ENCODE data around the gene EYS. TPM values are rescaled to one million over a fixed set of nuclear protein-coding genes. Genes with fewer than 3 reads are reported as not detected.
"Not testable (repeated sequence)": the region's sequence is repeated elsewhere in the genome, so short reads cannot be mapped to it uniquely, and the experiment has no call there.

EYS gene
- total RNA-seq, 3 donors from 2014 or later: 1.3 to 2.9 TPM; not detected in 1

GRCh38 chr6:63943826-63944225, 1763.2 kb downstream of the EYS start:
- Histone ChIP-seq H3K36me3 (no peaks in the 10 kb centered on the region), H3K9me3 (no peaks in the 10 kb centered on the region), H3K27ac (no peak overlapping the region), H3K4me3 (no peak overlapping the region), H3K27me3 (no peaks in the 10 kb centered on the region), H3K4me1 (no peaks in the 10 kb centered on the region)
- intact Hi-C loops (cut with DNase I; ENCODE audit: low total_unique reads): no loop called here
- TF ChIP-seq POLR2AphosphoS5 (IDR thresholded peaks at IDR 0.05) (no peak), CTCF (IDR thresholded peaks at IDR 0.05) (no peak), POLR2A (IDR thresholded peaks at IDR 0.05) (no peak)
- DNase-seq (ENCODE audit: low spot score in 2 of 2): no peak

- intact Hi-C loops (cut with DNase I; ENCODE audit: low total_unique reads): no loop called here
- no peaks in the 10 kb centered on the region for H3K27me3 ChIP-seq
- H3K4me1 ChIP-seq: no peaks in the 10 kb centered on the region
- DNase-seq (ENCODE audit: low spot score in 2 of 2): no peak
- H3K4me3 ChIP-seq: no peak overlapping the region
- H3K36me3 ChIP-seq: no peaks in the 10 kb centered on the region
- no peaks in the 10 kb centered on the region for H3K9me3 ChIP-seq
- TF ChIP-seq CTCF (IDR thresholded peaks at IDR 0.05): no peak
- no peak for TF ChIP-seq POLR2AphosphoS5 (IDR thresholded peaks at IDR 0.05)
- TF ChIP-seq POLR2A (IDR thresholded peaks at IDR 0.05): no peak
- H3K27ac ChIP-seq: no peak overlapping the region
Observed at GRCh38 chr6:63941747-63942470, 1765.1 kb downstream of the EYS start.

GRCh38 chr6:63940056-63940455, 1767.0 kb downstream of the EYS start:
- no peak for DNase-seq (ENCODE audit: low spot score in 2 of 2)
- H3K9me3 ChIP-seq: no peaks in the 10 kb centered on the region
- H3K4me3 ChIP-seq: no peak overlapping the region
- intact Hi-C loops (cut with DNase I; ENCODE audit: low total_unique reads): no loop called here
- no peaks in the 10 kb centered on the region for H3K4me1 ChIP-seq
- no peak overlapping the region for H3K27ac ChIP-seq
- no peaks in the 10 kb centered on the region for H3K36me3 ChIP-seq
- no peaks in the 10 kb centered on the region for H3K27me3 ChIP-seq
- TF ChIP-seq POLR2A (IDR thresholded peaks at IDR 0.05) (no peak), CTCF (IDR thresholded peaks at IDR 0.05) (no peak), POLR2AphosphoS5 (IDR thresholded peaks at IDR 0.05) (no peak)

GRCh38 chr6:63936399-63936798, 1770.6 kb downstream of the EYS start:
- Histone ChIP-seq H3K27me3 (no peaks in the 10 kb centered on the region), H3K36me3 (no peaks in the 10 kb centered on the region), H3K4me3 (no peak overlapping the region), H3K9me3 (no peaks in the 10 kb centered on the region), H3K4me1 (no peaks in the 10 kb centered on the region), H3K27ac (no peak overlapping the region)
- no peak for TF ChIP-seq POLR2A (IDR thresholded peaks at IDR 0.05)
- no peak for TF ChIP-seq POLR2AphosphoS5 (IDR thresholded peaks at IDR 0.05)
- no peak for TF ChIP-seq CTCF (IDR thresholded peaks at IDR 0.05)
- intact Hi-C loops (cut with DNase I; ENCODE audit: low total_unique reads): no loop called here
- no peak for DNase-seq (ENCODE audit: low spot score in 2 of 2)

GRCh38 chr6:63935732-63936131, 1771.3 kb downstream of the EYS start:
- H3K27me3 ChIP-seq: no peaks in the 10 kb centered on the region
- TF ChIP-seq CTCF (IDR thresholded peaks at IDR 0.05): no peak
- no peak for TF ChIP-seq POLR2AphosphoS5 (IDR thresholded peaks at IDR 0.05)
- no peak for TF ChIP-seq POLR2A (IDR thresholded peaks at IDR 0.05)
- H3K36me3 ChIP-seq: no peaks in the 10 kb centered on the region
- no peak overlapping the region for H3K4me3 ChIP-seq
- H3K9me3 ChIP-seq: no peaks in the 10 kb centered on the region
- no peaks in the 10 kb centered on the region for H3K4me1 ChIP-seq
- DNase-seq (ENCODE audit: low spot score in 2 of 2): no peak
- H3K27ac ChIP-seq: no peak overlapping the region
- intact Hi-C loops (cut with DNase I; ENCODE audit: low total_unique reads): no loop called here

- H3K27me3 ChIP-seq; H3K36me3 ChIP-seq; DNase-seq (ENCODE audit: low spot score in 2 of 2); H3K9me3 ChIP-seq; intact Hi-C loops (cut with DNase I; ENCODE audit: low total_unique reads); H3K4me1 ChIP-seq; H3K4me3 ChIP-seq; H3K27ac ChIP-seq: not testable (repeated sequence)
Observed at GRCh38 chr6:63933948-63934347, 1773.1 kb downstream of the EYS start.

Measured in breast epithelium (tissue), 4 donors.